VCaP (cell line): ENCODE results near the gene LTBP2.

Experiments used
- H3K27ac ChIP-seq: fragments of 450-650 bp; 2 replicates; pipeline ENCODE4 v1.5.1; 2017
- TF ChIP-seq, protein P1 (sequence below): fragments of 450-650 bp; conservative IDR thresholded peaks from 2 replicates; pipeline ENCODE4 v1.5.1; 2017; ENCODE audit warnings: mild to moderate bottlenecking, moderate library complexity

LTBP2 gene

GRCh38 chr14:74622257-74622656 is 10.2 kb upstream of the LTBP2 start:
- TF ChIP-seq, protein P1, sequence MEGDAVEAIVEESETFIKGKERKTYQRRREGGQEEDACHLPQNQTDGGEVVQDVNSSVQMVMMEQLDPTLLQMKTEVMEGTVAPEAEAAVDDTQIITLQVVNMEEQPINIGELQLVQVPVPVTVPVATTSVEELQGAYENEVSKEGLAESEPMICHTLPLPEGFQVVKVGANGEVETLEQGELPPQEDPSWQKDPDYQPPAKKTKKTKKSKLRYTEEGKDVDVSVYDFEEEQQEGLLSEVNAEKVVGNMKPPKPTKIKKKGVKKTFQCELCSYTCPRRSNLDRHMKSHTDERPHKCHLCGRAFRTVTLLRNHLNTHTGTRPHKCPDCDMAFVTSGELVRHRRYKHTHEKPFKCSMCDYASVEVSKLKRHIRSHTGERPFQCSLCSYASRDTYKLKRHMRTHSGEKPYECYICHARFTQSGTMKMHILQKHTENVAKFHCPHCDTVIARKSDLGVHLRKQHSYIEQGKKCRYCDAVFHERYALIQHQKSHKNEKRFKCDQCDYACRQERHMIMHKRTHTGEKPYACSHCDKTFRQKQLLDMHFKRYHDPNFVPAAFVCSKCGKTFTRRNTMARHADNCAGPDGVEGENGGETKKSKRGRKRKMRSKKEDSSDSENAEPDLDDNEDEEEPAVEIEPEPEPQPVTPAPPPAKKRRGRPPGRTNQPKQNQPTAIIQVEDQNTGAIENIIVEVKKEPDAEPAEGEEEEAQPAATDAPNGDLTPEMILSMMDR: no peak
- H3K27ac ChIP-seq: no peak overlapping the region

DNA sequence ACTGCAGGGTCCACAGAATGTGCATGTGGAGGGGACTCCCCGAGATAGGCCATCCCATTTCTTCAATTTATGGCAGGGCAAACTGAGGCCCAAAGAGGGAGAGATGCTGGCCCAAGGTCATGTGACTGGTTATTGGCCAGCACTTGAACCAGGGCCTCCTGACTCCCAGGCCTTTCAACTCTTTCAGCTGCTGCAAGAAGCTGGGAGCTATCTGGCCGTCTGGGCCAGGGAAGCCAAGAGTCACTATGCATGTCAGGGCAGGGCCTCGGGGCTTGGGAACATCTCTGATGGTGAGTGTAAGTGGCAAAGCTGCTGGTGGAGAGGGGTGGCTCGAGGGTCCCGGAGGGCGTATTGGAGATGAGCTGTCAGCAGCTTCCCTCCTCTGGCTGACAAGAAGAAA is 9.5 kb upstream of the LTBP2 start:
- TF ChIP-seq, protein P1: no peak
- H3K27ac ChIP-seq: no peak overlapping the region

- no peak overlapping the region for H3K27ac ChIP-seq
- TF ChIP-seq, protein P1: no peak
These were observed 8.9 kb upstream of the LTBP2 start for GRCh38 chr14:74620923-74621322.

DNA sequence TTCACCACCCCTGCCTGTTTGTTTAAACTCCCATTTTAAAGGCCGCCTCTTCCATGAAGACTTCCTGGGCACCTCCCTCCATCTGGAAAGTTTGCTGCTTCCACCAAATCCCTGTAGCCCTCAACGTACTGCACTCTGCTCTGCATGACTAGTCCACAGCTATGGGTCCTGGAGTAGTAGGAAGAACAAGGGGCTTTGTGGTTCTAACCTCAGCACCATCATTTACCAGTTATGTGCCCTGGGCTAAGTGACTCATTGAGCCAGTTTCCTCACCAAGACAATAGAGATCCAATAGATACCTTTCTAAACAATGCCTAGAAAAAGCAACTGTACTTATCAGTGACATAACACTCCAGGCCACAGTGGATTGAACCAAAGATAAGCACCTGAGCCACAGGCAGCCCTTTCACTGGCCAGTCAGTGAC is 8.5 kb upstream of the LTBP2 start:
- TF ChIP-seq, protein P1: no peak
- no peak overlapping the region for H3K27ac ChIP-seq

DNA sequence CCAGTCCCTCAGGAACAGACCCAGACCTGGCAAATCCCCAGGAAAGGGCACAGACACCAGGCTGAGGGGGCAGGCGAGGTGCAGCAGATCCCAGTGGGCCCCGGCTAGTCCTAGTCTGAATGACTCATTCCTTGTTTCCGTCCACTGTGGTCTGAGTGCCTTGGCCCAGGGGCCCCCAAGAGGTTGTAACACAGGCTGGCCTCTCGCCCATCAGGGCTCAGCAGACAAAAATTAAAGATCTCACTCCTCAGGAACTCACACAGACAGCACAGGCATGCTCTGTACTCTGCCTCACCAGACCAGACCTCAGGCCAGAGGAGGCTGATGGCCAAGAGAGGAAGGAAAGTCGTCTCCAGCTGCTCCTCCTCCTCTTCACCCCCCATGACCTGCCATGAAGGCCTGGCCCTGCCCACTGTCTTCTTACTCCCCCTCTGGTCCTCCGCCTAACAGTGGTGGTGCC is 7.7 kb upstream of the LTBP2 start:
- H3K27ac ChIP-seq: no peak overlapping the region
- TF ChIP-seq, protein P1: no peak

DNA sequence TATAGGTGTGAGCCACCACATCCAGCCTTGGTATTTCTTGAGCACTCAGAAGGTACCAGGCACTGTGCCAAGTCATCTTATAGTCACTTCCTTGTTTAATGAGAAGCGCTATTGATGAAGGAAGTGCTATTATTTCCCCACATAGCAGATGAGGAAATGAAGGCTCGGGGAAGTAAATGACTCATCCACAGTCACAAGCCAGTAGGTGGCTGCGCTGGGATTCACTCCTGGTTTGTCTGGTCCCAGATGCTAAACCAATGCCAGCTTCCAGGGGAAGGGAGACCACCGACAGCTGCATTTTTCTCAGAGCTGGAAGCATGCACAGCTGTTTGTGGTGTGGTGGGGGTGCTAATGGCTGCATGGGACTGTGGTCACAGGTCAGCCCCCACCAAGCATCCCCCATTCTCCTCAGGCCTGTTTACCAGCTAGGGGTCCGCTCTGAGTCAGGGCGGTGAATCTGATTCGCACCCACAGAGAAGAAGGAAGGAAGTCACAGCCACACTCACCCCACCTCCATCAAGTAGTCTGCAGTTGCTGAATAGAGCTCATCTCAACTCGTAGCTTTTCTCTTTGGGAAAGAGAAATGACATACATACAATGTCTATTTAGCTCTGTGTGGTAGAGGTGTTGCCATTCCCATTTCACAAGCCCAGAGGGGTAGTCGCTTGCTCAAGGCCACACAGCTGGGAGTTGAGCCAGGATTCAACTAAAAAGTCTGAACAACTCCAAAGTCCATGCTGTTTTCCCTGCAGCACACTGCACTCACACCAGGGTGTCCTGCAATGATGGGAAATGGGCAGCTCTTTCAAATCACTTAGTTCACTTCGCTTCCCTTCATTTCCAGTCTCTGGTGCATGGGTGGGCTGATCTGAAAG is 6.3 kb upstream of the LTBP2 start:
- TF ChIP-seq, protein P1: no peak

DNA sequence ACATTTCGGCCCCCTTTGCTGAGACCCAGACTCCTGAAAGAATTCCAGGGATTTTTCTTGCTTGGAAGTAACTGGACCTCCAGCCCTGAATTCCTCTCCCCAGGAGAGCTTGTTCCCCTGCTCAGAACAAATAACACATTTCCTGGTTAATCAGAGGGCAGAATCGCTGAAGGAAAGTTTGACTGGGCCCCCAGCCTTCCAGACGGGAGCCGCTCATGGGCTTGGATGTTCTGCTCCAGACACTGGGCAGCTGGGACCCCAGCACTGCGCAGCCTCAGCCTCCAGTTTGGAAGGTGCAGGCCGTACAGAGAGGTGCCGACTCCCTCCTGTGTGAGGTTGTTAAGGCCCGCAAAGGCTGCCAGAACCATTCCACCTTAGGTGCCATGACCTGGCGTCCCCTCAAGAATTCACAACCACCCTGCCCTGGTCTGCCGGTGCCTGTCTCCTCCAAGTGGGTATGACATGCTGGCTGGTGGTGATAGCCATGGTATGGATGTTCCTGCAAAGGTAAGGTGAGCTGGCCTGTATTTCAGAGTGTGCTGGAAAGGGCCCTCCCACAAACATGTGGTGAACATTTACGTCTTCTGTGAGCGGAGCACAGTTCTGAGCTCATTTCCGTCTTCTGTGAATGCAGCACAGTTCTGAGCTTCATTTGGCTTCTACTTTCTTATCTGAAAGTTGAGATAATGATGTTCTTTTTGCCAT is 5.1 kb upstream of the LTBP2 start:
- TF ChIP-seq, protein P1: no peak
- H3K27ac ChIP-seq: no peak overlapping the region

More for the DNA sequence above, 6.3 kb upstream of the LTBP2 start:
- H3K27ac ChIP-seq: no peak overlapping the region
